KOPT-K1 (cell line): ENCODE data around the gene SZT2.

Source experiments
- H3K27ac ChIP-seq: fragments of 200-600 bp; sonication (generic); 2 replicates; pipeline ENCODE4 v1.5.1; 2016; ENCODE audit warnings: antibody characterized with exemption, mild to moderate bottlenecking, low read depth, low read length; ENCODE audit not compliant: poor library complexity, severe bottlenecking
- H3K36me3 ChIP-seq: fragments of 200-600 bp; sonication (generic); 2 replicates; pipeline ENCODE4 v1.5.1; 2017; ENCODE audit warnings: antibody characterized with exemption, mild to moderate bottlenecking, low read length, moderate library complexity; ENCODE audit not compliant: insufficient read depth
- H3K9me3 ChIP-seq: fragments of 200-600 bp; sonication (generic); 2 replicates; pipeline ENCODE4 v1.5.1; 2017; ENCODE audit warnings: antibody characterized with exemption, low read length, mild to moderate bottlenecking; ENCODE audit not compliant: insufficient read depth, poor library complexity, severe bottlenecking

SZT2 gene

GRCh38 chr1:43435146-43436145, 45.7 kb downstream of the SZT2 start:
- Histone ChIP-seq H3K9me3 (no peaks in the 10 kb centered on the region), H3K36me3 (peaks cover 100% of the 10 kb centered on the region), H3K27ac (no peak overlapping the region)

GRCh38 chr1:43436371-43436770, 46.7 kb downstream of the SZT2 start:
- H3K9me3 ChIP-seq: no peaks in the 10 kb centered on the region
- peaks cover 100% of the 10 kb centered on the region for H3K36me3 ChIP-seq

GRCh38 chr1:43437031-43437973, 47.6 kb downstream of the SZT2 start:
- Histone ChIP-seq H3K36me3 (peaks cover 100% of the 10 kb centered on the region), H3K27ac (no peak overlapping the region), H3K9me3 (no peaks in the 10 kb centered on the region)

More at GRCh38 chr1:43436371-43436770, 46.7 kb downstream of the SZT2 start:
- no peak overlapping the region for H3K27ac ChIP-seq

GRCh38 chr1:43438006-43438405, 48.3 kb downstream of the SZT2 start:
- Histone ChIP-seq H3K9me3 (no peaks in the 10 kb centered on the region), H3K36me3 (peaks cover 100% of the 10 kb centered on the region), H3K27ac (no peak overlapping the region)

GRCh38 chr1:43438576-43438952, 48.9 kb downstream of the SZT2 start:
- no peaks in the 10 kb centered on the region for H3K9me3 ChIP-seq
- H3K36me3 ChIP-seq: peaks cover 100% of the 10 kb centered on the region
- no peak overlapping the region for H3K27ac ChIP-seq

GRCh38 chr1:43438953-43439581, 49.4 kb downstream of the SZT2 start:
- Histone ChIP-seq H3K27ac (no peak overlapping the region), H3K36me3 (peaks cover 100% of the 10 kb centered on the region), H3K9me3 (no peaks in the 10 kb centered on the region)

GRCh38 chr1:43439781-43440180, 50.1 kb downstream of the SZT2 start:
- Histone ChIP-seq H3K27ac (no peak overlapping the region), H3K36me3 (peaks cover 100% of the 10 kb centered on the region), H3K9me3 (no peaks in the 10 kb centered on the region)

GRCh38 chr1:43440358-43440757, 50.7 kb downstream of the SZT2 start:
- no peak overlapping the region for H3K27ac ChIP-seq
- no peaks in the 10 kb centered on the region for H3K9me3 ChIP-seq
- H3K36me3 ChIP-seq: peaks cover 100% of the 10 kb centered on the region

- Histone ChIP-seq H3K36me3 (peaks cover 100% of the 10 kb centered on the region), H3K27ac (no peak overlapping the region), H3K9me3 (no peaks in the 10 kb centered on the region)
Observed at GRCh38 chr1:43441166-43441893, 51.6 kb downstream of the SZT2 start.

- H3K9me3 ChIP-seq: no peaks in the 10 kb centered on the region
- H3K27ac ChIP-seq: no peak overlapping the region
- H3K36me3 ChIP-seq: peaks cover 100% of the 10 kb centered on the region
Observed at GRCh38 chr1:43441894-43442637, 52.4 kb downstream of the SZT2 start.

- Histone ChIP-seq H3K36me3 (peaks cover 100% of the 10 kb centered on the region), H3K27ac (no peak overlapping the region)
Observed at GRCh38 chr1:43442756-43443155, 53.1 kb downstream of the SZT2 start.

GRCh38 chr1:43443197-43443946, 53.7 kb downstream of the SZT2 start:
- Histone ChIP-seq H3K36me3 (peaks cover 100% of the 10 kb centered on the region), H3K27ac (no peak overlapping the region), H3K9me3 (no peaks in the 10 kb centered on the region)

More at GRCh38 chr1:43442756-43443155, 53.1 kb downstream of the SZT2 start:
- no peaks in the 10 kb centered on the region for H3K9me3 ChIP-seq

GRCh38 chr1:43444151-43444828, 54.6 kb downstream of the SZT2 start:
- Histone ChIP-seq H3K36me3 (peaks cover 100% of the 10 kb centered on the region), H3K27ac (no peak overlapping the region), H3K9me3 (no peaks in the 10 kb centered on the region)
